NCI-H1930 (cell line): ENCODE data around the gene ATP8A1.
"Not testable (repeated sequence)": the region's sequence is repeated elsewhere in the genome, so short reads cannot be mapped to it uniquely, and the experiment has no call there.

Experiments
- DNase-seq, 2 experiments: peaks; one replicate each; lab custom pipeline; 2025; lab: John Stamatoyannopoulos, UW

ATP8A1 gene

GRCh38 chr4:42501624-42502401 is 155.1 kb downstream of the ATP8A1 start:
- no peak for DNase-seq

GRCh38 chr4:42498040-42498439 is 158.9 kb downstream of the ATP8A1 start:
- DNase-seq = no peak

GRCh38 chr4:42497142-42497910 is 159.6 kb downstream of the ATP8A1 start:
- DNase-seq = no peak

- DNase-seq = no peak
Observed at GRCh38 chr4:42492962-42493361, 163.9 kb downstream of the ATP8A1 start.

GRCh38 chr4:42490015-42490414 is 166.9 kb downstream of the ATP8A1 start:
- no peak for DNase-seq

- no peak for DNase-seq
Observed at GRCh38 chr4:42489095-42489494, 167.8 kb downstream of the ATP8A1 start.

GRCh38 chr4:42488554-42488953 is 168.4 kb downstream of the ATP8A1 start:
- DNase-seq = no peak

GRCh38 chr4:42488114-42488513 is 168.8 kb downstream of the ATP8A1 start:
- no peak for DNase-seq

GRCh38 chr4:42487230-42487629 is 169.7 kb downstream of the ATP8A1 start:
- DNase-seq = no peak

- not testable (repeated sequence) for DNase-seq
Observed at GRCh38 chr4:42486156-42486555, 170.7 kb downstream of the ATP8A1 start.

GRCh38 chr4:42484630-42485029 is 172.3 kb downstream of the ATP8A1 start:
- no peak for DNase-seq

- DNase-seq = no peak
Observed at GRCh38 chr4:42483426-42484379, 173.2 kb downstream of the ATP8A1 start.

GRCh38 chr4:42482516-42483327 is 174.2 kb downstream of the ATP8A1 start:
- no peak for DNase-seq

- no peak for DNase-seq
Observed at GRCh38 chr4:42480717-42481116, 176.2 kb downstream of the ATP8A1 start.

- DNase-seq = no peak
Observed at GRCh38 chr4:42480281-42480680, 176.6 kb downstream of the ATP8A1 start.

GRCh38 chr4:42478946-42479345 is 178.0 kb downstream of the ATP8A1 start:
- no peak for DNase-seq

- no peak for DNase-seq
Observed at GRCh38 chr4:42478509-42478908, 178.4 kb downstream of the ATP8A1 start.

GRCh38 chr4:42474406-42474805 is 182.5 kb downstream of the ATP8A1 start:
- no peak for DNase-seq

GRCh38 chr4:42473071-42473684 is 183.7 kb downstream of the ATP8A1 start:
- no peak for DNase-seq

- DNase-seq = no peak
Observed at GRCh38 chr4:42471896-42472295, 185.0 kb downstream of the ATP8A1 start.

- no peak for DNase-seq
Observed at GRCh38 chr4:42470023-42470422, 186.9 kb downstream of the ATP8A1 start.
